ENCODE data around the gene NEK5.

DNA sequence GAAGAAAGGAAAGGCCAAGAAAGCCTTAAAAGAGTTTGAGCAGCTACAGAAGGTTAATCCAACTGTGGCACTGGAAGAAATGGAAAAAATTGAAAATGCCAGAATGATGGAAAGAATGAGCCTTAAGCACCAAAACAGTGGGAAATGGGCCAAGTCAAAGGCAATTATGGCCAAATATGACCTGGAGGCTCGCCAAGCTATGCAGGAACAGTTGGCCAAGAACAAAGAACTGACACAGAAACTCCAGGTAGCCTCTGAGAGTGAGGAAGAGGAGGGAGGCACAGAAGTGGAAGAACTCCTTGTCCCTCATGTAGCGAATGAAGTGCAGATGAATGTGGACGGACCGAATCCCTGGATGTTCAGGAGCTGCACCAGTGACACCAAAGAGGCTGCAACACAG is 99.3 kb downstream of the NEK5 start:
- TF ChIP-seq, protein P1, sequence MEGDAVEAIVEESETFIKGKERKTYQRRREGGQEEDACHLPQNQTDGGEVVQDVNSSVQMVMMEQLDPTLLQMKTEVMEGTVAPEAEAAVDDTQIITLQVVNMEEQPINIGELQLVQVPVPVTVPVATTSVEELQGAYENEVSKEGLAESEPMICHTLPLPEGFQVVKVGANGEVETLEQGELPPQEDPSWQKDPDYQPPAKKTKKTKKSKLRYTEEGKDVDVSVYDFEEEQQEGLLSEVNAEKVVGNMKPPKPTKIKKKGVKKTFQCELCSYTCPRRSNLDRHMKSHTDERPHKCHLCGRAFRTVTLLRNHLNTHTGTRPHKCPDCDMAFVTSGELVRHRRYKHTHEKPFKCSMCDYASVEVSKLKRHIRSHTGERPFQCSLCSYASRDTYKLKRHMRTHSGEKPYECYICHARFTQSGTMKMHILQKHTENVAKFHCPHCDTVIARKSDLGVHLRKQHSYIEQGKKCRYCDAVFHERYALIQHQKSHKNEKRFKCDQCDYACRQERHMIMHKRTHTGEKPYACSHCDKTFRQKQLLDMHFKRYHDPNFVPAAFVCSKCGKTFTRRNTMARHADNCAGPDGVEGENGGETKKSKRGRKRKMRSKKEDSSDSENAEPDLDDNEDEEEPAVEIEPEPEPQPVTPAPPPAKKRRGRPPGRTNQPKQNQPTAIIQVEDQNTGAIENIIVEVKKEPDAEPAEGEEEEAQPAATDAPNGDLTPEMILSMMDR (IDR thresholded peaks at IDR 0.05; ENCODE audit: extremely low read depth in 1 of 2, insufficient read depth in 1 of 2, low read depth in 1 of 2, low read length in 2 of 2) = no peak
- TF ChIP-seq FOS (IDR thresholded peaks at IDR 0.05; ENCODE audit: borderline replicate concordance, insufficient read depth, low read length) (no peak), EZH2 (IDR thresholded peaks at IDR 0.05; ENCODE audit: borderline replicate concordance, low read depth, low read length, severe bottlenecking) (no peak), POLR2AphosphoS5 (IDR thresholded peaks at IDR 0.05; ENCODE audit: insufficient read depth, low read depth, low read length) (no peak)

Measured in endothelial cell of umbilical vein (primary cell).